GM15510 (cell line): ENCODE measurements around the gene KRTAP19-8.

Source experiments
- POLR2A ChIP-seq: IDR thresholded peaks from 3 replicates; pipeline ENCODE4 v1.6.1; 2011; ENCODE audit warnings: borderline replicate concordance; ENCODE audit not compliant: insufficient read length; ENCODE audit errors: extremely low read depth

Gene KRTAP19-8

GRCh38 chr21:31030367-31031106 is 7.7 kb downstream of the KRTAP19-8 start:
- no peak for TF ChIP-seq POLR2A

DNA sequence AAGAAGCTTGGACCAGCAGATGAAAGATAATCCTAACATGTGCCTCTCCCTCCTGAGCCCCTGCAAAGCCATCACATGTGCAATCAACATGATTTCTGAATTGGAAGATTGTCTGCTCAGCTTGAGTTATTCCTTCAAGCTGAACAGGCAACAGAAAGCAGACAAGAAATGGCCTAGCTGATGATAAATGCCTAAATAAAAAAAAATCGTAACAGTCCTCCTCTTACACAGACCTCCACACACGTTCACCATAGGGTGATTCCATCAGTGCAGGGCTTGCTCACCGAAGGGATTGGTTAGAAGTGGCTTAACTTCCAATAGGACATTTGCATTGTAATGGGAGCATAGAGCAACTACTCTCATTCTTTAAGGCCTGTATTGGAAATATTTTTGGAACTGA is 14.6 kb downstream of the KRTAP19-8 start:
- no peak for TF ChIP-seq POLR2A

- no peak for TF ChIP-seq POLR2A
Observed at GRCh38 chr21:31022306-31022705, 16.0 kb downstream of the KRTAP19-8 start.

DNA sequence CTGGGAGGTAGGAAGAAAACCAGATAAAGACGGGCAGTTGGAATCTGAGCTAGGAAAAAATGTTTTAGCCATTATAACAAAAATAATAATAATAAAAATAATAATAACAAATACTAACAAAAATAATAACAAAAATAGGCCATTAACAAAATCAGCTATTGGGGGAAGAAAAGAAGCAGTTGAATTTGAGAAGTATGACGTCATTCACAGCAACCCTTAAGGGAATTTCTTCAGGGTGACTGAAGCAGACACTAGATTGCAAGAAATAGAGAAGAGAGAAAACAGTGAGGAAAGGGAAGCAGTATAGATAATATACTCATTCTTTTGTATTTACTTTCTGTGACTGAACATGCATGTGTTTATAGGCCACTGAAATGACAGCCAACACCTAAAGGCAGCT is 20.0 kb downstream of the KRTAP19-8 start:
- TF ChIP-seq POLR2A: no peak

GRCh38 chr21:31014891-31015290 is 23.4 kb downstream of the KRTAP19-8 start:
- TF ChIP-seq POLR2A: no peak

DNA sequence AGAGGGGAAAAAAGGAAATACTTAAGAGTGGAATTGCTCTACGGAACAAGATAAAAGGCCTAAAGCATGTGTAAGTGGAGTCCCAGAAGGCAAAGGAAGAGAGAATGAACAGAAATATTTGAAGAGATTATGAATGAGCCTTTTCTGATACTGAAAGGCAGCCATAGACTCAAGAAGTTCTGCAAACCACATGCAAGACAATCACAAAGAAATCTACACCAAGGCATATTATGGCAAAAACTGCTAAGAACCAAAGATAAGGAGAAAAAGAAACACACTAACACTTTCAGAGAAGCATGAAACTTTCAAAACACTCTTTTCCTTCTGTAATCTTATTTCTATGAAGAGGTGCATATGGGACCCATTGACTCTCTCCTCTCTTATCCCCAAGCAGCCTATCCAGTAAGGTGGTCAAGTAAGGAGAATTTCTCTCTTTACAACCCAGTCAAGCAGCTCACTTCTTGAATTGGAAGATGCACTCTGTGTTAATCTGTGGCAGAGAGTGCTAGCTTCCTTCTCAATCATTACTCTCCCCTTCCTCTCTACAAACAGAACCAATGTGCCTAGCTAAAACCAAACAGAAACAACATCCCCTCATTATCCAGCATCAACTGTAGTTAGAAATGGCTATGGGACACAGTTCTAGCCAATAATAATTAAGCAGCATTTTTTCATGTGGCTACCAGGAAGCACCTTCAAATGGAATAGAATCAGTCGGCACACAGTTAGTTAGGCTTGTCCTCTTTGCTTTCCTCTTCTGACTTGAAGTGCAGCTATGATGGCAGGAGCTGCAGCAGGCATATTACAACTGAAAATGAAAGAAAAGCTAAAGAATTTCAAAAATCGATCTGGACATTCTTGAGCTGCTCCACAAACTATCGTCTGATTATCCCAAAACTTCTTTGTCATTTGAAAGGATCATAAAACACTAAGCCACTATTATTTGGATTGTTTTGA is 25.9 kb downstream of the KRTAP19-8 start:
- no peak for TF ChIP-seq POLR2A

- TF ChIP-seq POLR2A: no peak
Observed at GRCh38 chr21:31011412-31011811, 26.9 kb downstream of the KRTAP19-8 start.

DNA sequence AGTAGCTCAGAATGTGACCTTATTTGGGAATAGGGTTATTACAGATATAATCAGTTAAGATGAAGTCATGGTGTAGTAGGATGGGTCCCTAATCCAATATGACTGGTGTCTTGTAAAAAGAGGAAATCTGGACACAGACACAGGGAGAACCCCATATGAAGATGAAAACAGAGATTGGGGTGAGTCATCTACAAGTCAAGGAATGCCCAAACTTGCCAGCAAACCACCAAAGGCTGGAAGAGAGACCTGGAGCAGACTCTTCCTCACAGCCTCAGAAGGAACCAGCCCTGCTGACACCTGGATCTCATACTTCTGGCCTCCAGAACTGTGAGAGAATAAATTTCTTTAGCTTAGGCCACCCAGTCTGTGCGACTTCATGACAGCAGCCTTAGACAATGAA is 29.9 kb downstream of the KRTAP19-8 start:
- TF ChIP-seq POLR2A: no peak

DNA sequence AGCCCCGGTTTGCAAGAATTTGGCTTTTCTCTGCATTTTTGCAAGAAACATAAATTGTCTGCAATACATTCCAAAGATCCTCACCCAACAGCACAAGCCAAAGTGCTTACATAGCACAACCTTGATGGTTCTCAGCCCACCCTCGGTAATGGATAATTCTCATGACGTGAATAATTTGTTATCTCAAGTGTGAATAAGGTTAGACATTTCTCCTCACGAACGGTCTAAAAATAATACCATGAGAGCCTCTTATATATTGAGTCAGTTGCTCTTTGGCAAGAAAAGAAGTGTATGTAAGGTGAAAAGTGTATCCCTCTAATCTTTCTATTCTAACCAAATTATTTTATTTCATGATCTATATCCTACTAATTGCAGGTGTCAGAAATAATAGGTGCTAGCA is 33.3 kb downstream of the KRTAP19-8 start:
- no peak for TF ChIP-seq POLR2A

DNA sequence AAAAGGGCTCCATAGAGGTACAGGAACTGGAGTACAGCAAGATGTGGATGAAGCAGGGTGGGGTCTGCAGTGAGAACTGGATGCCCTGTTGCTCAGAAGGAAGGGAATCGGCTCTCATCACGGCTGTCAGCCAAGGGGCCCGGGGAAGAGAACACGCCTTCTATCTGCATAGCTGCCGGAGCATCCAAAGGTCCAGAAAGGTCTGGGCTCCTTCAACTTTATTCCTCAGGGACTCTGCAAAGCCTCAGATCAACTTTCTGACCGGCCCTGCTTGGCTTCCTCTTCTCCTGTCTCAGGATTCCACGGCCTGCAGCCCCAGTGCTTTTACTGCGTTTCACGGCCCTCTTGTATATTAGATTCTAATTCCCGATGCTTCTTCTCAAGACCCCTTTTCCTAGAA is 34.8 kb downstream of the KRTAP19-8 start:
- no peak for TF ChIP-seq POLR2A

DNA sequence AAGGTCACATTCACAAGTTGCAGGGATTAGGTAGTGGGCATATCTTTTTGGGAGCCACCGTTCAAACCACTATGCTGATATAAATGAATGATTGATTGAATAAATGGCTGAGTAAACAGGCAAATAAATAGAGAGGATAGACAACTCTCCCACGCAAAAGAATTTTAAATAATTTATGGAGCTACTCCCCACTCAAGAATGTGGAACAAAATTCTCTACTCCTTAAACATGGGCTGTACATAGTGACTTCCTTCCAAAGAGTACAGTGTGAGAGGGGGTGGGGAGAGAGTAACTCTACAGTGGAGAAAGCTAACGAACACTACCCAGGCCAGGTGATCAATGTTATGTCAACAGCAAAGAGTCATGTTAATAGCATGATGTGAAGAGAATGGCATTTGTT is 40.7 kb downstream of the KRTAP19-8 start:
- no peak for TF ChIP-seq POLR2A

DNA sequence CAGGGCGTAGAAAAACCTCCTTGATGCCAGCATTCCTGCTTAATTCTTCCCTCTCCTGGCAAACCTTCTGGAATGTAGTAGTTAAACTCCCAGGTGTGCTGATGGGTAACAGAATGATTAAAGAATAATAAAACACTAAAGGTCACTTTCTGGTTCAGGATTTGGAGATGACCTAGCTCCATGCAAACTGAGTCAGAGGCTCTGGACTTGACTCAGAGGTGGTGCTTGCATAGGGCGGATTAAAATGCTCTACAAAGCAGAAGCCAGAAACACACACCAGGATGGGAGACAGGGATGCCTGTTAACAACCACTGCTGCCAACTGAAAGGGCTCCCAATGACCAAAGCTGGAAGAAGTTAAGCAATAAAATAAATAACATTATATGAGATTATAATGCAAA is 41.5 kb downstream of the KRTAP19-8 start:
- TF ChIP-seq POLR2A: no peak

- TF ChIP-seq POLR2A: no peak
Observed at GRCh38 chr21:30994932-30995331, 43.3 kb downstream of the KRTAP19-8 start.

DNA sequence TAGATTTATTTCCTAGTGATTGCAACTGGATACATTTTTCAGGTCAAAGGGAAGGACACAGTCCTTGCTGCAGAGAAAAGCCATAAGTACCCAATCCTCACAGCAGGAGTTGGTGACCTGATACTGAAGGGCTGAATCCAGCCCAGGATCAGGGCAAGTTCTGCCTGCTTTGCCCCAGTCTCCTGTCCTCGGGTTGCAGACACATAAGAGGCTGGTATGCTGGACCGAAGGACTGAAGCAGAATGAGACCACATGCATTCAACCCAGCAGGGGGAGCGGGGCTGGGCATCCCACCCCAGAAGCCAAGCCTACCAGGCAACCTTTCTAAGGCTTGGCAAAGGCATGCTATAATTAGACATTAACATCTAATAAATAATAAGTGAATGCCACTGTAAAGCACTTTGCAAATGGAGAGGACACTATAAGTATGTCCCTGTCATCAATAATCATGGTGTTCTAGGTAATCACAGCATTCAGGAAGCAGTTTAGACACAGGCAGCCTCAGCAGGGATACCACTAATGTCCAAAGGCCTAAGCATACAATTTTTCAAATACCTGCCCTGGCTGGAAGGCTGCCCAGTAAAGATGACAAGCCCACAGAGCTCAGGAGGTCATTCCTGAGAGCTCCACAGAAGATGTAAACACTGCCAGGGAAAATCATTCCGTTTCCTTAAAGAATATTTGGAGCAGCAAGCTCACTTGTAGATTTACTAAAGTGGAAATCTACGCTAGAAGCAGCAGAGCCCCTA is 47.6 kb downstream of the KRTAP19-8 start:
- no peak for TF ChIP-seq POLR2A

GRCh38 chr21:30988706-30989105 is 49.6 kb downstream of the KRTAP19-8 start:
- no peak for TF ChIP-seq POLR2A
